Endothelial cell of umbilical vein (primary cell): ENCODE measurements around the gene IRS1. TPM values are rescaled to one million over a fixed set of nuclear protein-coding genes. Genes with fewer than 3 reads are reported as not detected.

Experiments used
- BruUV-seq: library from RNA; stranded (reverse); fragments of 400-500 nt; replicated peaks from 2 replicates; lab custom pipeline; 2021; lab: Mats Ljungman, UMichigan
- CTCF ChIA-PET: fragments of 300-600, 350-600 bp; sonication (Branson Sonifier 250); formaldehyde crosslinking; loops from one replicate; lab custom pipeline; 2021; ENCODE audit warnings: antibody characterized with exemption, inconsistent platforms; lab: Charles Lee
- POLR2A ChIA-PET: fragments of 300-600, 350-600 bp; sonication (Branson Sonifier 250); formaldehyde crosslinking; loops from one replicate; lab custom pipeline; 2021; ENCODE audit warnings: antibody characterized with exemption, inconsistent platforms; lab: Charles Lee
- DNase-seq: peaks from one replicate; pipeline ENCODE4 v3.0.0-alpha.2; 2011; ENCODE audit warnings: low read depth, low spot score
- FAIRE-seq: peaks from 2 replicates; lab custom pipeline; 2011; peaks lifted over from hg19 to GRCh38; lab: Jason Lieb, UNC
- H2AFZ ChIP-seq: 2 replicates; pipeline ENCODE4 v1.6.0; 2012; ENCODE audit warnings: low read depth, low read length, control low read depth, inconsistent platforms
- H3K27ac ChIP-seq: 2 replicates; pipeline ENCODE4 v1.5.1; 2011; ENCODE audit warnings: low read depth, mild to moderate bottlenecking, control low read depth, low read length, moderate library complexity; ENCODE audit not compliant: insufficient read depth
- H3K27me3 ChIP-seq, 2 experiments: 2 replicates each; pipeline versions ENCODE4 v1.6.0 to v1.6.1; 2011; ENCODE audit warnings: low read length in 2 of 2, mixed read lengths in 1 of 2; ENCODE audit not compliant: control insufficient read depth in 2 of 2, insufficient read depth in 2 of 2
- H3K36me3 ChIP-seq, 2 experiments: 2 replicates in 1 of 2; 3 replicates in 1 of 2; pipeline ENCODE4 v1.5.1; 2011; ENCODE audit warnings: low read length in 2 of 2, mild to moderate bottlenecking in 1 of 2, moderate library complexity in 1 of 2; ENCODE audit not compliant: control insufficient read depth in 2 of 2, insufficient read depth in 2 of 2; ENCODE audit errors: extremely low read depth in 1 of 2
- H3K4me1 ChIP-seq: 3 replicates; pipeline ENCODE4 v1.5.1; 2011; ENCODE audit warnings: mild to moderate bottlenecking, low read length; ENCODE audit not compliant: control insufficient read depth, insufficient read depth; ENCODE audit errors: extremely low read depth
- H3K4me2 ChIP-seq: 2 replicates; pipeline ENCODE4 v1.6.1; 2011; ENCODE audit warnings: low read length, control low read depth, mixed read lengths; ENCODE audit not compliant: insufficient read depth
- H3K4me3 ChIP-seq, 3 experiments: fragments of 200-600 bp in 1 of 3; sonication (generic), shearing (Covaris generic) in 1 of 3; replicated peaks in 1 of 3; 2 replicates each; pipeline ENCODE4 v1.5.1; 2011 to 2016; ENCODE audit warnings: control low read depth in 3 of 3, low read length in 3 of 3, mild to moderate bottlenecking in 2 of 3, inconsistent platforms in 1 of 3, low read depth in 1 of 3, moderate library complexity in 1 of 3; ENCODE audit not compliant: insufficient read depth in 1 of 3
- H3K79me2 ChIP-seq: 2 replicates; pipeline ENCODE4 v1.6.0; 2012; ENCODE audit warnings: low read length, inconsistent platforms; ENCODE audit not compliant: control insufficient read depth, insufficient read depth
- H3K9ac ChIP-seq: replicated peaks from 2 replicates; pipeline ENCODE3; 2011; ENCODE audit warnings: low read length, control low read depth; ENCODE audit not compliant: insufficient read depth; ENCODE audit errors: extremely low read depth
- H3K9me1 ChIP-seq: replicated peaks from 3 replicates; pipeline ENCODE4 v1.6.0; 2011; ENCODE audit warnings: mild to moderate bottlenecking, low read length; ENCODE audit not compliant: control insufficient read depth, insufficient read depth; ENCODE audit errors: extremely low read depth
- H3K9me3 ChIP-seq: replicated peaks from 2 replicates; pipeline ENCODE4 v1.5.1; 2012; ENCODE audit warnings: low read length, inconsistent platforms; ENCODE audit not compliant: control insufficient read depth, insufficient read depth
- H4K20me1 ChIP-seq: replicated peaks from 2 replicates; pipeline ENCODE3; 2011; ENCODE audit warnings: mild to moderate bottlenecking, low read length; ENCODE audit not compliant: control insufficient read depth, insufficient read depth; ENCODE audit errors: extremely low read depth
- CTCF ChIP-seq, 2 donors: IDR thresholded peaks; 1 replicate in 1 of 2; 2 replicates in 1 of 2; pipeline ENCODE4 v1.5.1; 2011; ENCODE audit warnings: low read length in 2 of 2, mild to moderate bottlenecking in 2 of 2, moderate library complexity in 2 of 2, control low read depth in 1 of 2, inconsistent platforms in 1 of 2, low read depth in 1 of 2; ENCODE audit not compliant: insufficient read depth in 1 of 2; ENCODE audit errors: extremely low read depth in 1 of 2
- EZH2 ChIP-seq: IDR thresholded peaks from 2 replicates; pipeline ENCODE4 v1.6.1; 2012; ENCODE audit warnings: borderline replicate concordance, low read depth, mild to moderate bottlenecking, moderate library complexity, low read length, inconsistent platforms; ENCODE audit not compliant: severe bottlenecking
- FOS ChIP-seq: IDR thresholded peaks from 2 replicates; pipeline ENCODE4 v1.6.1; 2011; ENCODE audit warnings: mild to moderate bottlenecking, low read length, moderate library complexity, borderline replicate concordance; ENCODE audit not compliant: insufficient read depth
- GATA2 ChIP-seq: IDR thresholded peaks from 2 replicates; pipeline ENCODE4 v1.7.0; 2011; ENCODE audit warnings: low read depth, mild to moderate bottlenecking, moderate library complexity, mixed read lengths, low read length; ENCODE audit not compliant: insufficient read length, insufficient read depth
- JUN ChIP-seq: IDR thresholded peaks from 2 replicates; pipeline ENCODE4 v1.6.1; 2011; ENCODE audit warnings: borderline replicate concordance, low read depth; ENCODE audit not compliant: insufficient read length, insufficient read depth
- MAX ChIP-seq: IDR thresholded peaks from 2 replicates; pipeline ENCODE4 v1.6.1; 2011; ENCODE audit not compliant: insufficient read depth, insufficient read length
- MYC ChIP-seq: IDR thresholded peaks from one replicate; pipeline ENCODE4 v1.6.1; 2011; ENCODE audit warnings: mild to moderate bottlenecking, low read depth, low read length
- POLR2A ChIP-seq: IDR thresholded peaks from 2 replicates; pipeline ENCODE4 v1.6.1; 2012; ENCODE audit warnings: low read depth, mild to moderate bottlenecking, control low read depth, low read length
- POLR2AphosphoS5 ChIP-seq: IDR thresholded peaks from 2 replicates; pipeline ENCODE4 v1.6.1; 2012; ENCODE audit warnings: low read depth, mild to moderate bottlenecking, control low read depth, low read length, moderate library complexity; ENCODE audit not compliant: insufficient read depth
- dilution Hi-C: fragments of 300-500 bp; cut with MboI; formaldehyde crosslinking; loops from one replicate; pipeline ENCODE4 v1.15.0; 2019; ENCODE audit warnings: low sequenced_read_pairs; ENCODE audit not compliant: extremely low pct_ligation_motif_present
- intact Hi-C: fragments of 100-400 bp; cut with micrococcal nuclease; formaldehyde crosslinking; loops from one replicate; pipeline ENCODE4 v1.10.0; 2022
- polyA plus RNA-seq, 4 experiments: library from polyadenylated mRNA; depleted of rRNA in 3 of 4; stranded (reverse) in 3 of 4; unstranded in 1 of 4; fragments of >200 nt; gene quantifications; 2 replicates each; pipeline versions ENCODE4 v1.2.1 to v1.2.3, GENCODE V29; 2011 to 2012; ENCODE audit warnings: missing spikeins in 1 of 4
- total RNA-seq: library from RNA; stranded (reverse); gene quantifications from 2 replicates; pipeline ENCODE4 v1.2.3, GENCODE V29; 2021

IRS1 gene
- total and polyA plus RNA-seq, 2 donors (not counting 3 experiments of a cell fraction or from before 2014, with no cell fraction given): 0.10 to 0.11 TPM

GRCh38 chr2:226717719-226718118 is 81.9 kb downstream of the IRS1 start:
- Histone ChIP-seq H3K9ac (no peak overlapping the region), H2AFZ (no peak overlapping the region), H3K4me2 (no peak overlapping the region), H3K27ac (no peak overlapping the region), H3K9me3 (no peaks in the 10 kb centered on the region), H3K79me2 (no peaks in the 10 kb centered on the region), H3K9me1 (no peaks in the 10 kb centered on the region), H4K20me1 (no peaks in the 10 kb centered on the region), H3K4me3 (no peak overlapping the region), H3K27me3 (no peaks in the 10 kb centered on the region), H3K4me1 (no peaks in the 10 kb centered on the region), H3K36me3 (no peaks in the 10 kb centered on the region)
- no peak for TF ChIP-seq JUN
- no peak for TF ChIP-seq GATA2
- no peak for TF ChIP-seq MAX
- no peak for TF ChIP-seq POLR2AphosphoS5
- no peak for TF ChIP-seq POLR2A
- FAIRE-seq (no peak), DNase-seq (no peak)
- ChIA-PET CTCF (no interaction called here), POLR2A (no interaction called here)
- dilution Hi-C loops (no loop called here), intact Hi-C loops (no loop called here)
- BruUV-seq: no TSS peak

- no peaks in the 10 kb centered on the region for H3K4me1 ChIP-seq
- no TSS peak for BruUV-seq
- no peaks in the 10 kb centered on the region for H3K9me3 ChIP-seq
- no peaks in the 10 kb centered on the region for H3K27me3 ChIP-seq
- no peak for TF ChIP-seq POLR2AphosphoS5
- no peak for TF ChIP-seq CTCF (IDR thresholded peaks at IDR 0.05; ENCODE audit: extremely low read depth in 1 of 2, insufficient read depth in 1 of 2, low read depth in 1 of 2, low read length in 2 of 2)
- TF ChIP-seq EZH2: no peak
- no peak for TF ChIP-seq POLR2A
- TF ChIP-seq FOS: no peak
- TF ChIP-seq MAX: no peak
- TF ChIP-seq MYC: no peak
- TF ChIP-seq JUN: no peak
- TF ChIP-seq GATA2: no peak
- no peaks in the 10 kb centered on the region for H3K9me1 ChIP-seq
- no peak overlapping the region for H3K4me3 ChIP-seq
- DNase-seq: no peak
- H3K27ac ChIP-seq: no peak overlapping the region
- ChIA-PET POLR2A (no interaction called here), CTCF (no interaction called here)
- H3K79me2 ChIP-seq: no peaks in the 10 kb centered on the region
- no peak for FAIRE-seq
- H3K9ac ChIP-seq: no peak overlapping the region
- intact Hi-C loops: no loop called here
- H4K20me1 ChIP-seq: no peaks in the 10 kb centered on the region
- no peak overlapping the region for H2AFZ ChIP-seq
- no peaks in the 10 kb centered on the region for H3K36me3 ChIP-seq
- dilution Hi-C loops: no loop called here
- H3K4me2 ChIP-seq: no peak overlapping the region
Measured at GRCh38 chr2:226716126-226716525, 83.5 kb downstream of the IRS1 start.
